ENCODE results near the gene SHC4. TPM values are rescaled to one million over a fixed set of nuclear protein-coding genes. Genes with fewer than 3 reads are reported as not detected.

SHC4 gene
- polyA plus RNA-seq, 1 donor from 2014 or later: 4.5 TPM

GRCh38 chr15:48784756-48785155, 179.0 kb downstream of the SHC4 start:
- no peaks in the 10 kb centered on the region for H3K36me3 ChIP-seq (ENCODE audit: insufficient read depth, low read length)
- H4K20me1 ChIP-seq (ENCODE audit: insufficient read depth): no peaks in the 10 kb centered on the region
- no peaks in the 10 kb centered on the region for H3K27me3 ChIP-seq (ENCODE audit: insufficient read depth, low read depth, low read length)
- no peak for TF ChIP-seq SMC3 (conservative IDR thresholded peaks at IDR 0.05; ENCODE audit: poor library complexity)
- TF ChIP-seq REST (IDR thresholded peaks at IDR 0.05; ENCODE audit: borderline replicate concordance): no peak
- TF ChIP-seq EZH2 (IDR thresholded peaks at IDR 0.05; ENCODE audit: borderline replicate concordance, insufficient read depth, low read length, poor library complexity, severe bottlenecking): no peak
- no peak for TF ChIP-seq CTCF (IDR thresholded peaks at IDR 0.05; ENCODE audit: poor library complexity, severe bottlenecking)
- TF ChIP-seq TAF1 (IDR thresholded peaks at IDR 0.05; ENCODE audit: low read depth): no peak
- TF ChIP-seq POLR2AphosphoS5 (IDR thresholded peaks at IDR 0.05): no peak
- TF ChIP-seq MXI1 (conservative IDR thresholded peaks at IDR 0.05; ENCODE audit: poor library complexity, severe bottlenecking): no peak
- no peak for TF ChIP-seq RAD21 (conservative IDR thresholded peaks at IDR 0.05)
- TF ChIP-seq EP300 (conservative IDR thresholded peaks at IDR 0.05; ENCODE audit: poor library complexity, severe bottlenecking): no peak
- H3K4me3 ChIP-seq (ENCODE audit: low read length): no peak overlapping the region
- H2AFZ ChIP-seq (ENCODE audit: low read depth, low read length): no peak overlapping the region
- H3K9me3 ChIP-seq (ENCODE audit: low read length): no peaks in the 10 kb centered on the region
- no peak overlapping the region for H3K9ac ChIP-seq (ENCODE audit: low read length)
- H3K9me2 ChIP-seq (ENCODE audit: insufficient read depth, low read length): no peaks in the 10 kb centered on the region
- H3F3A ChIP-seq (ENCODE audit: insufficient read depth, low read length, poor library complexity, severe bottlenecking): no peaks in the 10 kb centered on the region
- no peak overlapping the region for H3K4me2 ChIP-seq (ENCODE audit: low read length)
- no peak overlapping the region for H3K27ac ChIP-seq (ENCODE audit: low read length)
- H3K79me2 ChIP-seq (replicated peaks; ENCODE audit: insufficient read depth, low read length): no peaks in the 10 kb centered on the region

GRCh38 chr15:48782911-48783310, 180.8 kb downstream of the SHC4 start:
- H3K9ac ChIP-seq (ENCODE audit: low read length): no peak overlapping the region
- no peaks in the 10 kb centered on the region for H3K9me3 ChIP-seq (ENCODE audit: low read length)
- no peaks in the 10 kb centered on the region for H3K9me2 ChIP-seq (ENCODE audit: insufficient read depth, low read length)
- no peak overlapping the region for H2AFZ ChIP-seq (ENCODE audit: low read depth, low read length)
- no peaks in the 10 kb centered on the region for H3K79me2 ChIP-seq (replicated peaks; ENCODE audit: insufficient read depth, low read length)
- no peak overlapping the region for H3K4me2 ChIP-seq (ENCODE audit: low read length)
- no peaks in the 10 kb centered on the region for H3F3A ChIP-seq (ENCODE audit: insufficient read depth, low read length, poor library complexity, severe bottlenecking)
- no peaks in the 10 kb centered on the region for H3K27me3 ChIP-seq (ENCODE audit: insufficient read depth, low read depth, low read length)
- H3K4me3 ChIP-seq (ENCODE audit: low read length): no peak overlapping the region
- no peaks in the 10 kb centered on the region for H4K20me1 ChIP-seq (ENCODE audit: insufficient read depth)
- TF ChIP-seq TAF1 (IDR thresholded peaks at IDR 0.05; ENCODE audit: low read depth): no peak
- no peak for TF ChIP-seq EZH2 (IDR thresholded peaks at IDR 0.05; ENCODE audit: borderline replicate concordance, insufficient read depth, low read length, poor library complexity, severe bottlenecking)
- TF ChIP-seq EP300 (conservative IDR thresholded peaks at IDR 0.05; ENCODE audit: poor library complexity, severe bottlenecking): no peak
- TF ChIP-seq REST (IDR thresholded peaks at IDR 0.05; ENCODE audit: borderline replicate concordance): no peak
- no peak for TF ChIP-seq CTCF (IDR thresholded peaks at IDR 0.05; ENCODE audit: poor library complexity, severe bottlenecking)
- TF ChIP-seq RAD21 (conservative IDR thresholded peaks at IDR 0.05): no peak
- no peak for TF ChIP-seq POLR2AphosphoS5 (IDR thresholded peaks at IDR 0.05)
- no peak for TF ChIP-seq MXI1 (conservative IDR thresholded peaks at IDR 0.05; ENCODE audit: poor library complexity, severe bottlenecking)
- TF ChIP-seq SMC3 (conservative IDR thresholded peaks at IDR 0.05; ENCODE audit: poor library complexity): no peak
- H3K27ac ChIP-seq (ENCODE audit: low read length): no peak overlapping the region
- H3K36me3 ChIP-seq (ENCODE audit: insufficient read depth, low read length): no peaks in the 10 kb centered on the region
